ENCODE measurements around the gene CNTN3.

CNTN3 gene

GRCh38 chr3:74614107-74614967 is at the start of gene CNTN3:
TSS of gene CNTN3 (minus strand) at chr3:74614659. CDS start at chr3:74521112, 93,547 bp downstream.
- in situ Hi-C loops (cut with HindIII; ENCODE audit: low sequenced_read_pairs) = no loop called here

- in situ Hi-C loops (cut with HindIII; ENCODE audit: low sequenced_read_pairs) = no loop called here
Observed at GRCh38 chr3:74663178-74663577, 48.7 kb upstream of the CNTN3 start.

GRCh38 chr3:74661672-74662071 is 47.2 kb upstream of the CNTN3 start:
- in situ Hi-C loops (cut with HindIII; ENCODE audit: low sequenced_read_pairs) = no loop called here

- in situ Hi-C loops (cut with HindIII; ENCODE audit: low sequenced_read_pairs) = no loop called here
Observed at GRCh38 chr3:74651885-74652284, 37.4 kb upstream of the CNTN3 start.

GRCh38 chr3:74651292-74651691 is 36.8 kb upstream of the CNTN3 start:
- in situ Hi-C loops (cut with HindIII; ENCODE audit: low sequenced_read_pairs) = no loop called here

- in situ Hi-C loops (cut with HindIII; ENCODE audit: low sequenced_read_pairs) = no loop called here
Observed at GRCh38 chr3:74648107-74648506, 33.6 kb upstream of the CNTN3 start.

GRCh38 chr3:74646094-74646493 is 31.6 kb upstream of the CNTN3 start:
- in situ Hi-C loops (cut with HindIII; ENCODE audit: low sequenced_read_pairs) = no loop called here

GRCh38 chr3:74643636-74644035 is 29.2 kb upstream of the CNTN3 start:
- in situ Hi-C loops (cut with HindIII; ENCODE audit: low sequenced_read_pairs) = no loop called here

GRCh38 chr3:74642876-74643275 is 28.4 kb upstream of the CNTN3 start:
- in situ Hi-C loops (cut with HindIII; ENCODE audit: low sequenced_read_pairs) = no loop called here

- in situ Hi-C loops (cut with HindIII; ENCODE audit: low sequenced_read_pairs) = no loop called here
Observed at GRCh38 chr3:74640211-74640610, 25.8 kb upstream of the CNTN3 start.

- in situ Hi-C loops (cut with HindIII; ENCODE audit: low sequenced_read_pairs) = no loop called here
Observed at GRCh38 chr3:74639681-74640080, 25.2 kb upstream of the CNTN3 start.

- in situ Hi-C loops (cut with HindIII; ENCODE audit: low sequenced_read_pairs) = no loop called here
Observed at GRCh38 chr3:74636981-74637380, 22.5 kb upstream of the CNTN3 start.

- in situ Hi-C loops (cut with HindIII; ENCODE audit: low sequenced_read_pairs) = no loop called here
Observed at GRCh38 chr3:74633021-74633420, 18.6 kb upstream of the CNTN3 start.

- in situ Hi-C loops (cut with HindIII; ENCODE audit: low sequenced_read_pairs) = no loop called here
Observed at GRCh38 chr3:74631351-74632140, 17.1 kb upstream of the CNTN3 start.

- in situ Hi-C loops (cut with HindIII; ENCODE audit: low sequenced_read_pairs) = no loop called here
Observed at GRCh38 chr3:74630602-74631001, 16.1 kb upstream of the CNTN3 start.

GRCh38 chr3:74626011-74626410 is 11.6 kb upstream of the CNTN3 start:
- in situ Hi-C loops (cut with HindIII; ENCODE audit: low sequenced_read_pairs) = no loop called here

GRCh38 chr3:74624301-74624700 is 9.8 kb upstream of the CNTN3 start:
- in situ Hi-C loops (cut with HindIII; ENCODE audit: low sequenced_read_pairs) = no loop called here

GRCh38 chr3:74623261-74623836 is 8.9 kb upstream of the CNTN3 start:
- in situ Hi-C loops (cut with HindIII; ENCODE audit: low sequenced_read_pairs) = no loop called here

GRCh38 chr3:74621581-74621980 is 7.1 kb upstream of the CNTN3 start:
- in situ Hi-C loops (cut with HindIII; ENCODE audit: low sequenced_read_pairs) = no loop called here

- in situ Hi-C loops (cut with HindIII; ENCODE audit: low sequenced_read_pairs) = no loop called here
Observed at GRCh38 chr3:74617776-74618175, 3.3 kb upstream of the CNTN3 start.

GRCh38 chr3:74613521-74614106 is 845 bp downstream of the CNTN3 start:
- in situ Hi-C loops (cut with HindIII; ENCODE audit: low sequenced_read_pairs) = no loop called here
